GM12873 (cell line): ENCODE results near the gene RGL1.

Experiments
- TF ChIP-seq, protein P1 (sequence below): IDR thresholded peaks from 2 replicates; pipeline ENCODE4 v1.5.1; 2012; ENCODE audit warnings: low read depth, mild to moderate bottlenecking, moderate library complexity, low read length, control low read depth; ENCODE audit not compliant: insufficient read depth; ENCODE audit errors: missing control alignments

The RGL1 gene

DNA sequence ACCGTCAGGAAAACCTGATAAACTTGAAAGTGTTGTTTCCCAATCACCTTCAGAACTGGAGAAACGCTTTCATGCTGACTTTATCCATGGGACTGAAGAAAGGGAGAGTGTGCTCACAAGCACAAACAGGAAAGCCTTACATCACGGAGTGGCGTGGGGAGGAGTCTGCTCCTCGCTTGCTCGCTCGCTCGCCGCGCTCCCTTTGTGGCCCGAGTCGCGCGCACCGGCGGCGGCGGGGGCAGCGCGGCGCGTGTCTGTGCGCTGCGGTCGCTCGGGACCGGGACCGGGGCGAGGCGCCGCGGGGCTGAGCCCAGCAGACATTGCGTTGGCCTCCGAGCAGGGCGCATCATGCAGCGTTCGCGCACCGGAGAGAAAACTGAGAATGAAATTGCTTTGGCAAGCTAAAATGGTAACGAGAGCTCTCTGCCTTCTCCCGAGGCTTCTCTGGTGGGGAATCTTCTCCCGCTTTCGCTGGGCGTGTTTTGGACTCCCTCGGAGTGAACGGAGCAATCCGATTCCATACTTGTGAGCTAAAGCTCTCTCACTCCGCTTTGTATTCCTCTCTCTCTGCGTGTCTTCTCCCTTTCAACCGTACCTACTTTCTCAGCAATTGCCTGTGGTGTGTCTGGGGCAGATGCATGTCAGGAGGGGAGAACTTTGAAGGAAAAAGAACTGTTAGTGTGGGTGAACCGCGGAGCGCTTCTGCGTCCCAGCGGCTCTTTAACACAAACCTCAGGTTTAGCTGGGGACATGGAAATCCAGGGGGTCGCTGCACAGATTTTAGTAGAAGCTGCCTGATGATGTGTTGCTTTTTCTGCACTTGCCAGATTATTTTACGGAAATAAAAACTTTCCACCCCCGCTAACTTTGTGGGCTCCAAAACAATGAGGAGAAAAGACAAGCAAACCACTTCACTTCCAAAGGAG is at the start of gene RGL1:
RGL1 (plus strand) TSS at position 205 of the 926 bp plus-strand sequence; CDS start at position 383, 178 bp downstream.
- TF ChIP-seq, protein P1, sequence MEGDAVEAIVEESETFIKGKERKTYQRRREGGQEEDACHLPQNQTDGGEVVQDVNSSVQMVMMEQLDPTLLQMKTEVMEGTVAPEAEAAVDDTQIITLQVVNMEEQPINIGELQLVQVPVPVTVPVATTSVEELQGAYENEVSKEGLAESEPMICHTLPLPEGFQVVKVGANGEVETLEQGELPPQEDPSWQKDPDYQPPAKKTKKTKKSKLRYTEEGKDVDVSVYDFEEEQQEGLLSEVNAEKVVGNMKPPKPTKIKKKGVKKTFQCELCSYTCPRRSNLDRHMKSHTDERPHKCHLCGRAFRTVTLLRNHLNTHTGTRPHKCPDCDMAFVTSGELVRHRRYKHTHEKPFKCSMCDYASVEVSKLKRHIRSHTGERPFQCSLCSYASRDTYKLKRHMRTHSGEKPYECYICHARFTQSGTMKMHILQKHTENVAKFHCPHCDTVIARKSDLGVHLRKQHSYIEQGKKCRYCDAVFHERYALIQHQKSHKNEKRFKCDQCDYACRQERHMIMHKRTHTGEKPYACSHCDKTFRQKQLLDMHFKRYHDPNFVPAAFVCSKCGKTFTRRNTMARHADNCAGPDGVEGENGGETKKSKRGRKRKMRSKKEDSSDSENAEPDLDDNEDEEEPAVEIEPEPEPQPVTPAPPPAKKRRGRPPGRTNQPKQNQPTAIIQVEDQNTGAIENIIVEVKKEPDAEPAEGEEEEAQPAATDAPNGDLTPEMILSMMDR = no peak

- TF ChIP-seq, protein P1 = no peak
Measured at GRCh38 chr1:183756326-183756725, 48.6 kb upstream of the RGL1 start.

- TF ChIP-seq, protein P1 = no peak
Measured at GRCh38 chr1:183757061-183757460, 47.9 kb upstream of the RGL1 start.

DNA sequence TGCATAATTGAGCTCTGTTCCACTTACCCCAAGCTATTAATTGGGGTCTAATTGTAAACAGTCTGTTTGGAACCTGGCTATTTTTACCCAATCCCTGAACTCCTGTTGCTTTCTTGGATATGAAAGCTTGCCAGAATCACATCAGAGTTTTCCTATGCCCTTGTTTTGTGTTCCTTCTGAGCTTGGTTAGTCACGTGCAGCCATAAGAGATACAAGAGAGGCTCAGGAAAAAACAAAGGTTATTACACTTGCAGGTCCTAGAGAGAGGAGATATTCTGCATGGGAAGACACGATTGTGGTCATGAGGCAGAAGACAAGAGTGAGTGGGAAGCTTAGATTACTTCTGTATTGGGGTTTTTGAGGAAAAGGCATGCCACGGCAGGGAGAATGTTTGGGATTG is 46.0 kb upstream of the RGL1 start:
- TF ChIP-seq, protein P1 = no peak

DNA sequence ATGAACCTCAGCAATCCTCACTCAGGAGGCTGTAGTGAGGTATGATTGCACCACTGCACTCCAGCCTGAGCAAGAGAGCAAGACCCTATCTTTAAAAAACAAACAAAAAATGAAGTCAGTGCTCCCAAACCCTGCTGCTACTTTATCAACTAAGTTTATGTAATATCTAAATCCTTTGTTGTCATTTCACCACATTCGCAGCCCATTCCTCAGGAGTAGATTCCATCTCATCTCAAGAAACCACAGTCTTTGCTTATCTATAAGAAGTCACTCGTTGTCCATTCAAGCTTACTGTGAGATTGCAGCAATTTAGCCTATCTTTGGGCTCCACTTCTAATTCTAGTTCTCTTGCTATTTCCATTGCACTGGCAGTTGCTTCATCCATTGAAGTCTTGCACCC is 44.3 kb upstream of the RGL1 start:
- TF ChIP-seq, protein P1 = no peak

DNA sequence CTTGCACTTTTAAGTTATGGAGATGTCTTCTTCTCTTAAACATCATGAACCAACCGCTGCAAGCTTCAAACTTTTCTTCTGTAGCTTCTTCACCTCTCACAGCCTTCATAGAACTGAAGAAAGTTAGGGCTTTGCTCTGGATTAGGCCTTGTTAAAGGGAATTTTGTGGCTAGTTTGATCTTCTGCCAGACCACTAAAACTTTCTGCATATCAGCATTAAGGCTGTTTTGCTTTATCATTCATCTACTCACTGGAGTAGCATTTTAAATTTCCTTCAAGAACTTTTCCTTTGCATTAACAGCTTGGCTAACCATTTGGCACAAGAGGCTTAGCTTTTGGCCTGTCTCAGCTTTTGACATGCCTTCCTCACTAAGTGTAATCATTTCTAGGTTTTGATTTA is 43.0 kb upstream of the RGL1 start:
- TF ChIP-seq, protein P1 = no peak

GRCh38 chr1:183764981-183765380 is 39.9 kb upstream of the RGL1 start:
- TF ChIP-seq, protein P1 = no peak
